ENCODE results near the gene GFOD2.

GFOD2 gene

GRCh38 chr16:67650023-67650422, 69.1 kb downstream of the GFOD2 start:
- no peak for DNase-seq (ENCODE audit: low read depth)
- H3K4me3 ChIP-seq (replicated peaks; ENCODE audit: low read depth, low read length): no peak overlapping the region

GRCh38 chr16:67649494-67649931, 69.6 kb downstream of the GFOD2 start:
- TF ChIP-seq CTCF (IDR thresholded peaks at IDR 0.05; ENCODE audit: low read length, missing control alignments): no peak
- H3K4me3 ChIP-seq (replicated peaks; ENCODE audit: low read depth, low read length): no peak overlapping the region
- DNase-seq (ENCODE audit: low read depth): no peak

More at GRCh38 chr16:67650023-67650422, 69.1 kb downstream of the GFOD2 start:
- TF ChIP-seq CTCF (IDR thresholded peaks at IDR 0.05; ENCODE audit: low read length, missing control alignments): no peak

- no peak overlapping the region for H3K4me3 ChIP-seq (replicated peaks; ENCODE audit: low read depth, low read length)
- no peak for TF ChIP-seq CTCF (IDR thresholded peaks at IDR 0.05; ENCODE audit: low read length, missing control alignments)
- no peak for DNase-seq (ENCODE audit: low read depth)
These were observed 70.2 kb downstream of the GFOD2 start for GRCh38 chr16:67648764-67649407.

- H3K4me3 ChIP-seq (replicated peaks; ENCODE audit: low read depth, low read length): no peak overlapping the region
- no peak for TF ChIP-seq CTCF (IDR thresholded peaks at IDR 0.05; ENCODE audit: low read length, missing control alignments)
- DNase-seq (ENCODE audit: low read depth): no peak
These were observed 70.9 kb downstream of the GFOD2 start for GRCh38 chr16:67648088-67648763.

GRCh38 chr16:67647681-67648080, 71.4 kb downstream of the GFOD2 start:
- TF ChIP-seq CTCF (IDR thresholded peaks at IDR 0.05; ENCODE audit: low read length, missing control alignments): no peak
- no peak overlapping the region for H3K4me3 ChIP-seq (replicated peaks; ENCODE audit: low read depth, low read length)
- no peak for DNase-seq (ENCODE audit: low read depth)

GRCh38 chr16:67647111-67647651, 71.9 kb downstream of the GFOD2 start:
- H3K4me3 ChIP-seq (replicated peaks; ENCODE audit: low read depth, low read length): no peak overlapping the region
- DNase-seq (ENCODE audit: low read depth): no peak
- no peak for TF ChIP-seq CTCF (IDR thresholded peaks at IDR 0.05; ENCODE audit: low read length, missing control alignments)

All from fibroblast of pulmonary artery (primary cell).